Stimulated activated CD4-positive, alpha-beta T cell treated with anti-CD3 and anti-CD28 coated beads, Interleukin-2, amount 100 ng/mL, for 48 hours (primary cell): ENCODE measurements around the gene TSPOAP1.

Experiments used
- DNase-seq, 2 donors: peaks; one replicate each; pipeline ENCODE4 v3.0.0-alpha.2; 2020

TSPOAP1 gene

GRCh38 chr17:58272367-58273280 is 56.0 kb downstream of the TSPOAP1 start:
- no peak for DNase-seq

GRCh38 chr17:58271216-58271931 is 57.2 kb downstream of the TSPOAP1 start:
- no peak for DNase-seq

- no peak for DNase-seq
These were observed 57.9 kb downstream of the TSPOAP1 start for GRCh38 chr17:58270476-58271215.

DNA sequence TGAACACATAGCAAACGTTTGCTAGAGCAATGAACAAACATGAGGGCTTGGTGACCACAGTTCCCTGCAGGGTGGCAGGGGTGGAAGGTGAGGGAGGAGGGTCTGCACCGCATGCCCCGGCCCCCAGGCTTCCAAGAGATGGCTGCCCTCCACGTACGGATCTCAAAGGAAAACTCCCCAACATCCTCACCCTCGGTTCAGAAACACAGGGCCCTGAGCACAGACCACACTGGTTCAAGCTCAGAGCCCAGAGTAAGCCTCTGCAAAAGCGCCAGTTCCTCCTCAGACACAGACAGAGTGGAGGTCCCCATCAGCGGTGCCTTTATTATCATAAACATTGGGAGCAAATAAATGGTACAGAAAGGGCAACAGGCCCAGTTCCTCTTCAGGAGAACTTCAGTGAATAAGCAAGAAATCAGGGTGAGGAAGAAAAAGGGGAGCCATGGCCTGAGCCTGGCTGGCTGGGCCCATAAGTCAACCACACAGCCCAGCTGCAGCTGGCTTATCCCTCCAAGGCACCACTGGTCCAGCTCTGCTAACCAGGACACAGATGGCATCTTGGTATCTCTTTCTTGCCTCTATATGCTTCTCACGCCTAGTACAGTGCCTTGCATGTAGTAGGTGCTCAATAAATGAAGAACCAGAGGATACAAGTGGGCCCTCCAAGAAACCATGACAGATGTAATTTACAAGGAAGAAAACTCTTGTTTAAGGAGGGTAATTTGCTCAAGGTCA is 58.9 kb downstream of the TSPOAP1 start:
- no peak for DNase-seq

- DNase-seq = no peak
These were observed 59.6 kb downstream of the TSPOAP1 start for GRCh38 chr17:58268774-58269556.

DNA sequence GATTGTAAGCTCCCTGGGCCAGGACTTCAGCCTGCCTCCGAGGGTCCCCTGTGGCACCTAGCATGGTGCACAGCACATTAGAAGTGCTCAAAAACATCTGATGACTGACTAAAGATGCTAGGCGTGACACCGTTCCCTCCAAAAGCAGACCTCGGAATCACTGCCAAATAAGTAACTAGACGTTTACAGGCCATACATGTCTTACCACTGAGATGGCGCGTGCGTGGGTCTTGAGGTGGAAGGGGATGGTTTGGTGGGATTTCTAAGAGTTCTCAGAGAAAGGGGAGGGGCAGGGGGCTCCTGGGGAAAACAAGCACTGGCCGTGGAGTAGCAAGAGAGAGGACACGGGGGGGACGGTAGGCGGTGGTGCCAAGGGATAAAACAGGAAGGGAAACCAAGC is 60.3 kb downstream of the TSPOAP1 start:
- no peak for DNase-seq

GRCh38 chr17:58267347-58268324 is 61.0 kb downstream of the TSPOAP1 start:
- DNase-seq = no peak

- no peak for DNase-seq
These were observed 62.4 kb downstream of the TSPOAP1 start for GRCh38 chr17:58265902-58266875.

DNA sequence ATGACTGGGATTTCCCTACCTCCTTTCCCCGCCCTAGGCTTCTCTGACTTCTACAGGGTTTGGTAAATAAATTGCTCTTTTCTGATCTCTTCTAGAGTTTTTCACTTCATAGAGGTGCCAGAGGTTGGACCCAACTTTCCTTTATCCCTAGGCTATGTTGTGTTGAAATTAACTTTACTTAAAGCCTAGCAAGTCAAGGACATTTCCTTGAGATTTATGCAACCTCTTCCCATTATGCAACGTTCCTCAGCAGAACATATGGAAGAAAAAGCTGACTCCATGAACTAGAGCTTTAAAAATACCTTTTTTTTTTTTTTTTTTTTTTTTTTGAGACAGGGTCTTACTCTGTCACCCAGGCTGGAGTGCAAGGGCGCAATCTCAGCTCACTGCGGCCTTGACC is 63.3 kb downstream of the TSPOAP1 start:
- DNase-seq = no peak

- no peak for DNase-seq
These were observed 64.0 kb downstream of the TSPOAP1 start for GRCh38 chr17:58264407-58265103.

DNA sequence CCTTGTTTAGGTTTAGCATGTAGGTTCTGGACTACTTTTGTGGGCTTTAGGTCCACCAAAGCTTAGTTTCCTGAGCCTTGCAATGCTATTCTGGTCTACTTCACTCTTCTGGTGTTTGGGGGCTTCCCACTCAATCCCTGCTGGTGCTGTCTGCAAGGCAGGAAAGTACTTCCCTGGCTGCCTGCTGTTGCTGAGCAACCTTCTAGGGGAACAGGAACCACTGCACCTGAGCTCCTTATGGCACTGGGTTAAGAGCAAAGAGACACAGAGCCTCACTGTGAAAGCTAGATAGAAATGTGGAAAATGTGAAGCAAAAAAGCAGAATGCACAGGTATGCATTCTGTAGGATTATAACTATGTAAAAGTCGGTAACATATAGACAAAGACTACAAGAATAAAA is 64.8 kb downstream of the TSPOAP1 start:
- no peak for DNase-seq

DNA sequence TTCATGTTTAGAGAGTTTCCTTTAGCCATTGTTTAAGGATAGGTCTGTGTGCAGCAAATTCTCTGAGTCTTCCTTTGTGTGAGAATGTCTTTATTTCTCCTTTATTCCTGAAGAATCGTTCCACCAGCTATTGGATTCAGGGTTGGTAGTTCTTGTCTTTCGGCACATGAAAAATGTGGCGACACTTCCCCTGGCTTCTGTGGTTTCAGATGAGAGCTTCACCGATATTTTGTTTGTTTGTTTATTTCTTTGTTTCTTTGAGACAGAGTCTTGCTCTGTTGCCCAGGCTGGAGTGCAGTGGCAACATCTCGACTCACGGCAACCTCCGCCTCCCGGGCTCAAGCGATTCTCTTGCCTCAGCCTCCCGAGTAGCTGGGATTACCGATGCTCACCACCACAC is 66.4 kb downstream of the TSPOAP1 start:
- DNase-seq = no peak

DNA sequence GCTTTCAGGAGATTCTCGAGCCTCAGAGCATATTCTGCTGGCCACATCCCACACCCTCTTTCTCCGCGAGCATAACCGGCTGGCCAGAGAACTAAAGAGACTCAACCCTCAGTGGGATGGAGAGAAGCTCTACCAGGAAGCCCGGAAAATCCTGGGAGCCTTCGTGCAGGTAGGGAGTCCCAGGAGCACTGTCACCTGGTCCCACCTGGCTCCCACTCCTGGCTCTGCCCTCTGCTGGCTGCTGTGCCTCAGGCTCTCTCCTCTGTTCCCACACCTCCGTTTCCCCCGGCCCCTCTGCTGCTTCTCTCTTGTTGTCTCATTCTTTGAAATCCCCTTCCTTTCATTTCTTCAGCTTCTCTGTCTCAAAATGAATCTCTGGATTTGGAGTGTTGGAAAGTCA is 73.8 kb downstream of the TSPOAP1 start:
- DNase-seq = no peak

GRCh38 chr17:58253082-58253481 is 75.5 kb downstream of the TSPOAP1 start:
- no peak for DNase-seq

DNA sequence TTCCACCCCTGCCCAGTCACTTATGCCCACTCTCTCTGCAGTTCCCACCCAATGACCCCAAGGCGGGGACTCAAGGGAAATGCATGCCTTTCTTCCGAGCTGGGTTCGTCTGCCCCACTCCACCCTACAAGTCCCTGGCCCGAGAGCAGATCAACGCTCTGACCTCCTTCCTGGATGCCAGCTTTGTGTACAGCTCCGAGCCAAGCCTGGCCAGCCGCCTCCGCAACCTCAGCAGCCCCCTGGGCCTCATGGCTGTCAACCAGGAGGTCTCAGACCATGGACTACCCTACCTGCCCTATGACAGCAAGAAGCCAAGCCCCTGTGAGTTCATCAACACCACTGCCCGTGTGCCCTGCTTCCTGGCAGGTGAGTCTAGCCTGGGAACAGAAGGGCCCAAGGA is 76.5 kb downstream of the TSPOAP1 start:
- DNase-seq = no peak
